HCT116 (cell line): ENCODE results near the gene DNMT1. TPM values are rescaled to one million over a fixed set of nuclear protein-coding genes. Genes with fewer than 3 reads are reported as not detected.

Experiments used
- ATAC-seq: fragments of 200-7000 bp; cut with Tn5 transposase; 2 replicates; pipeline ENCODE4 v1.9.1; 2020; ENCODE audit warnings: mild to moderate bottlenecking, moderate library complexity
- BruUV-seq: library from RNA; stranded (reverse); fragments of 400-500 nt; replicated peaks from 2 replicates; lab custom pipeline; 2021; lab: Mats Ljungman, UMichigan
- CTCF ChIA-PET: fragments of 300-600 bp; sonication (Branson Sonifier 250); formaldehyde crosslinking; loops from one replicate; lab custom pipeline; 2021; ENCODE audit warnings: antibody characterized with exemption; lab: Charles Lee
- POLR2A ChIA-PET: fragments of 300-600, 350-600 bp; sonication (Branson Sonifier 250); formaldehyde crosslinking; loops from one replicate; lab custom pipeline; 2021; ENCODE audit warnings: antibody characterized with exemption; lab: Charles Lee
- RAD21 ChIA-PET, 2 experiments: fragments of 300-600 bp; sonication (Branson Sonifier 250); formaldehyde crosslinking; loops; one replicate each; lab custom pipeline; 2023; ENCODE audit warnings: low total read pairs in 2 of 2; ENCODE audit not compliant: uncharacterized antibody in 2 of 2, unreplicated experiment in 2 of 2, low non-redundant PET in 1 of 2; lab: Charles Lee
- DNase-seq: peaks from one replicate; pipeline ENCODE4 v3.0.0-alpha.2; 2010; ENCODE audit warnings: low read depth, low spot score
- H2AFZ ChIP-seq: fragments of 200-600 bp; shearing (Covaris generic), sonication (generic); 2 replicates; pipeline ENCODE4 v1.6.1; 2017; ENCODE audit warnings: low read depth, mixed run types, mixed read lengths, antibody characterized with exemption, low read length; ENCODE audit not compliant: poor library complexity, severe bottlenecking
- H3K27ac ChIP-seq: 2 replicates; pipeline ENCODE4 v1.5.1; 2012; ENCODE audit warnings: low read depth, low read length
- H3K27me3 ChIP-seq: fragments of 200-600 bp; sonication (generic); 2 replicates; pipeline ENCODE4 v1.6.1; 2016; ENCODE audit warnings: mixed run types, low read length, mixed read lengths; ENCODE audit not compliant: insufficient read depth
- H3K36me3 ChIP-seq, 2 experiments: fragments of 200-500 bp in 1 of 2; fragments of 200-600 bp in 1 of 2; sonication (Bioruptor generic) in 1 of 2; sonication (generic) in 1 of 2; 2 replicates each; pipeline versions ENCODE4 v1.5.1 to v1.6.1; 2014 to 2016; ENCODE audit warnings: low read length in 2 of 2, inconsistent platforms in 1 of 2, mixed read lengths in 1 of 2, mixed run types in 1 of 2; ENCODE audit not compliant: insufficient read depth in 2 of 2, control insufficient read depth in 1 of 2
- H3K4me1 ChIP-seq, 2 experiments: fragments of 200-600 bp in 1 of 2; sonication (generic) in 1 of 2; 2 replicates each; pipeline versions ENCODE4 v1.5.1 to v1.6.1; 2012 to 2017; ENCODE audit warnings: low read length in 2 of 2, inconsistent platforms in 1 of 2, mild to moderate bottlenecking in 1 of 2, mixed read lengths in 1 of 2, mixed run types in 1 of 2, moderate library complexity in 1 of 2; ENCODE audit not compliant: insufficient read depth in 2 of 2, control insufficient read depth in 1 of 2
- H3K4me2 ChIP-seq: fragments of 200-600 bp; sonication (generic); 2 replicates; pipeline ENCODE4 v1.6.1; 2017; ENCODE audit warnings: mixed run types, low read length, mixed read lengths
- H3K4me3 ChIP-seq, 2 experiments: fragments of 200-600 bp in 1 of 2; sonication (generic) in 1 of 2; replicated peaks in 1 of 2; 2 replicates each; pipeline ENCODE4 v1.5.1; 2011 to 2016; ENCODE audit warnings: low read length in 2 of 2, control low read depth in 1 of 2, low read depth in 1 of 2, mild to moderate bottlenecking in 1 of 2, mixed read lengths in 1 of 2, mixed run types in 1 of 2
- H3K79me2 ChIP-seq: fragments of 200-600 bp; sonication (generic); 2 replicates; pipeline ENCODE4 v1.6.1; 2017; ENCODE audit warnings: mild to moderate bottlenecking, mixed run types, low read length, moderate library complexity, mixed read lengths; ENCODE audit not compliant: insufficient read depth
- H3K9ac ChIP-seq: fragments of 200-600 bp; sonication (generic); 2 replicates; pipeline ENCODE4 v1.6.1; 2016; ENCODE audit warnings: low read length, mixed read lengths
- H3K9me2 ChIP-seq: fragments of 200-600 bp; sonication (generic), shearing (Covaris generic); 2 replicates; pipeline ENCODE4 v1.6.1; 2017; ENCODE audit warnings: mixed run types, mild to moderate bottlenecking, moderate library complexity; ENCODE audit not compliant: insufficient read depth
- H3K9me3 ChIP-seq, 2 experiments: fragments of 200-500 bp in 1 of 2; fragments of 200-600 bp in 1 of 2; sonication (Bioruptor generic) in 1 of 2; sonication (generic) in 1 of 2; 2 replicates each; pipeline ENCODE4 v1.6.1; 2014 to 2017; ENCODE audit warnings: low read length in 2 of 2, mixed read lengths in 2 of 2, inconsistent platforms in 1 of 2, low read depth in 1 of 2, mild to moderate bottlenecking in 1 of 2, mixed run types in 1 of 2, moderate library complexity in 1 of 2; ENCODE audit not compliant: control insufficient read depth in 1 of 2, insufficient read depth in 1 of 2
- H4K20me1 ChIP-seq: fragments of 200-600 bp; sonication (generic), shearing (Covaris generic); 2 replicates; pipeline ENCODE4 v1.6.1; 2017; ENCODE audit warnings: mixed run types, mild to moderate bottlenecking, moderate library complexity; ENCODE audit not compliant: insufficient read depth
- CBX3 ChIP-seq: IDR thresholded peaks from 2 replicates; pipeline ENCODE4 v1.6.1; 2012; ENCODE audit warnings: low read depth
- CEBPB ChIP-seq: IDR thresholded peaks from 2 replicates; pipeline ENCODE4 v1.6.1; 2012; ENCODE audit warnings: low read depth
- CTCF ChIP-seq, 3 experiments: fragments of 200-600 bp in 1 of 3; sonication (generic) in 1 of 3; IDR thresholded peaks in 2 of 3; conservative IDR thresholded peaks in 1 of 3; 2 replicates each; pipeline ENCODE4 v1.5.1; 2012 to 2017; ENCODE audit warnings: low read depth in 2 of 3, low read length in 2 of 3, antibody characterized with exemption in 1 of 3, borderline replicate concordance in 1 of 3, control low read depth in 1 of 3, mild to moderate bottlenecking in 1 of 3, mixed read lengths in 1 of 3, mixed run types in 1 of 3, moderate library complexity in 1 of 3; ENCODE audit not compliant: insufficient read depth in 1 of 3
- EGR1 ChIP-seq: IDR thresholded peaks from 2 replicates; pipeline ENCODE4 v1.6.1; 2012; ENCODE audit warnings: low read depth
- FOSL1 ChIP-seq: IDR thresholded peaks from 2 replicates; pipeline ENCODE4 v1.6.1; 2012; ENCODE audit warnings: low read depth
- JUND ChIP-seq: IDR thresholded peaks from 2 replicates; pipeline ENCODE4 v1.6.1; 2012
- MAX ChIP-seq: IDR thresholded peaks from 2 replicates; pipeline ENCODE4 v1.6.1; 2012
- POLR2A ChIP-seq: IDR thresholded peaks from 2 replicates; pipeline ENCODE4 v1.7.0; 2011; ENCODE audit warnings: borderline replicate concordance; ENCODE audit not compliant: insufficient read depth, insufficient read length; ENCODE audit errors: extremely low read depth
- SIN3A ChIP-seq: IDR thresholded peaks from 2 replicates; pipeline ENCODE4 v1.6.1; 2012; ENCODE audit warnings: low read depth
- SRF ChIP-seq: IDR thresholded peaks from 2 replicates; pipeline ENCODE4 v1.6.1; 2012; ENCODE audit warnings: low read depth
- YY1 ChIP-seq: IDR thresholded peaks from 2 replicates; pipeline ENCODE4 v1.6.1; 2011; ENCODE audit warnings: low read length, low read depth, moderate library complexity, mild to moderate bottlenecking; ENCODE audit not compliant: insufficient replicate concordance; ENCODE audit errors: extremely low read depth
- intact Hi-C: fragments of 100-400 bp; cut with micrococcal nuclease; formaldehyde crosslinking; loops from 2 replicates; pipeline ENCODE4 v1.10.0; 2022
- total RNA-seq: library from RNA; stranded (reverse); gene quantifications from one replicate; pipeline ENCODE4 v1.2.1, GENCODE V29; 2021; ENCODE audit not compliant: unreplicated experiment

DNMT1 gene
- total RNA-seq, 1 experiment from 2014 or later, result 235 TPM

- Histone ChIP-seq H3K36me3 (peaks cover 61 to 73% of the 10 kb centered on the region in 2 experiments), H3K9me3 (no peaks in the 10 kb centered on the region), H3K9me2 (no peaks in the 10 kb centered on the region), H3K79me2 (peaks cover 16% of the 10 kb centered on the region; the same call in 1 of the 2 replicates), H3K9ac (no peak overlapping the region), H3K4me1 (no peaks in the 10 kb centered on the region), H3K4me3 (no peak overlapping the region), H2AFZ (no peak overlapping the region), H3K27me3 (no peaks in the 10 kb centered on the region), H3K4me2 (no peak overlapping the region), H3K27ac (no peak overlapping the region), H4K20me1 (no peaks in the 10 kb centered on the region)
- ATAC-seq (no peak), DNase-seq (no peak)
- intact Hi-C loops, result no loop called here
- RAD21 ChIA-PET, result no interaction called here
- BruUV-seq, result no TSS peak
- POLR2A ChIA-PET, result no interaction called here
- TF ChIP-seq JUND (no peak), MAX (no peak), CTCF (IDR thresholded peaks at IDR 0.05 in 2 of 3, conservative IDR thresholded peaks at IDR 0.05 in 1 of 3; ENCODE audit: borderline replicate concordance in 1 of 3, insufficient read depth in 1 of 3, low read depth in 2 of 3, low read length in 2 of 3) (no peak), YY1 (no peak), EGR1 (no peak), CEBPB (no peak), SIN3A (no peak), CBX3 (no peak), SRF (no peak)
- CTCF ChIA-PET, result no interaction called here
Observed at GRCh38 chr19:10145031-10145430, 49.7 kb downstream of the DNMT1 start.

GRCh38 chr19:10144361-10144760 is 50.4 kb downstream of the DNMT1 start:
- Histone ChIP-seq H3K9me2 (no peaks in the 10 kb centered on the region), H3K4me2 (no peak overlapping the region), H3K27me3 (no peaks in the 10 kb centered on the region), H2AFZ (no peak overlapping the region), H3K9ac (no peak overlapping the region), H3K9me3 (no peaks in the 10 kb centered on the region), H3K4me1 (no peaks in the 10 kb centered on the region), H3K36me3 (peaks cover 62 to 73% of the 10 kb centered on the region in 2 experiments), H3K4me3 (no peak overlapping the region), H3K27ac (no peak overlapping the region), H3K79me2 (peaks cover 11% of the 10 kb centered on the region; the same call in 1 of the 2 replicates), H4K20me1 (no peaks in the 10 kb centered on the region)
- ChIA-PET CTCF (no interaction called here), RAD21 (no interaction called here), POLR2A (no interaction called here)
- no peak for TF ChIP-seq POLR2A
- no peak for TF ChIP-seq SIN3A
- no peak for TF ChIP-seq FOSL1
- no TSS peak for BruUV-seq
- intact Hi-C loops, result no loop called here
- ATAC-seq (no peak), DNase-seq (no peak)
